GM19351 (cell line): Measurements from ENCODE around the gene PEX11G.

ENCODE experiments used
- ATAC-seq: cut with Tn5 transposase; IDR thresholded peaks from one replicate; pipeline ENCODE4 v1.9.1; 2021; ENCODE audit warnings: mild to moderate bottlenecking, moderate library complexity; ENCODE audit not compliant: unreplicated experiment

The PEX11G gene

GRCh38 chr19:7500811-7501450 is 12.1 kb upstream of the PEX11G start:
- ATAC-seq, result no peak

- ATAC-seq, result no peak
These were observed 8.5 kb upstream of the PEX11G start for GRCh38 chr19:7497292-7497691.

- no peak for ATAC-seq
These were observed 5.7 kb upstream of the PEX11G start for GRCh38 chr19:7494416-7495098.

- ATAC-seq, result no peak
These were observed 3.7 kb upstream of the PEX11G start for GRCh38 chr19:7492558-7492957.

GRCh38 chr19:7492142-7492541 is 3.3 kb upstream of the PEX11G start:
- ATAC-seq, result no peak

- ATAC-seq, result no peak
These were observed 792 bp upstream of the PEX11G start for GRCh38 chr19:7489609-7490044.

GRCh38 chr19:7486923-7487322 is 1.9 kb downstream of the PEX11G start:
- ATAC-seq, result no peak

GRCh38 chr19:7483720-7484201 is 5.1 kb downstream of the PEX11G start:
- ATAC-seq, result no peak

- ATAC-seq, result no peak
These were observed 6.0 kb downstream of the PEX11G start for GRCh38 chr19:7482584-7483439.

- ATAC-seq, result no peak
These were observed 7.9 kb downstream of the PEX11G start for GRCh38 chr19:7480970-7481255.

GRCh38 chr19:7480222-7480969 is 8.4 kb downstream of the PEX11G start:
- ATAC-seq, result no peak

- ATAC-seq, result no peak
These were observed 10.0 kb downstream of the PEX11G start for GRCh38 chr19:7478843-7479227.

GRCh38 chr19:7478173-7478842 is 10.5 kb downstream of the PEX11G start:
- ATAC-seq, result no peak

GRCh38 chr19:7477758-7478157 is 11.1 kb downstream of the PEX11G start:
- no peak for ATAC-seq

- no peak for ATAC-seq
These were observed 11.9 kb downstream of the PEX11G start for GRCh38 chr19:7476777-7477494.

GRCh38 chr19:7476241-7476640 is 12.6 kb downstream of the PEX11G start:
- ATAC-seq, result no peak

- ATAC-seq, result no peak
These were observed 13.2 kb downstream of the PEX11G start for GRCh38 chr19:7475665-7476064.

- no peak for ATAC-seq
These were observed 16.9 kb downstream of the PEX11G start for GRCh38 chr19:7471696-7472615.
